AML-193 (cell line): ENCODE measurements around the gene SH3PXD2A.

Source experiments
- DNase-seq, 2 experiments: peaks; one replicate each; lab custom pipeline; 2025; lab: John Stamatoyannopoulos, UW

Gene SH3PXD2A

DNA sequence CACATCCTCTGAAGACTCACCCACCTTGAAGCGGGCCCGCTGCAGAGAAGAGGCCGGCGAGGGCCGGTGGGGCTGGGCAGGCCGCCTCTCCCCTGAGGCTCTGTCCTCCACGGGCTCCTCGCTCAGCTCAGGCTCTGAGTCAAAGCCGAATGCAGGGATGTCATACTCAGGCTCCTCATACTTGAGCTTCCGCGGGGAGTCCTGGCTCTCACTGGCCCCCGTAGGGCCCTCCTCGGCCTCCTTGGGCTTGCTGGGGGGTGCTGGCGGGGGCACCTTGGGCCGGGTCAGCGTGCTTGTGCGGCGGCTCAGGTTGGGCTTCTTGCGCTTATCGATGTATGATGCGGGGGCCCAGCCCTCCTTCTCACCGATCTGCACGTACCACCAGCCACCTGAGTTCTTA, 252.0 kb downstream of the SH3PXD2A start:
- no peak for DNase-seq

DNA sequence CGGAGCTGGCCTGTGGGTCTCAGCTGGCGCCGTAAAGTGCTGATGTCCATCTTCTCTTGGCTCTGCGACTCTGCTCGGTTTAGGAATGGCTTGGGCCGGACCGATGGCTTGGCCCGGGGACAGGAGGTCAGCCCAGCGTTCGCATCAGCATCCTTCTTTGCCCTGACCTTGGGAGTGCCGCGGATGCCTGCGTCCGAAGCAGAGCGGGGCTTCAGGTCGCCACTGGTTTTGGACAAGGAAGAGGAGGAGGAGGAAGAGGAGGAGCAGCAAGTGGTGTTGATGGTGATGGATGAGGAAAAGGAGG, 252.6 kb downstream of the SH3PXD2A start:
- DNase-seq: no peak

DNA sequence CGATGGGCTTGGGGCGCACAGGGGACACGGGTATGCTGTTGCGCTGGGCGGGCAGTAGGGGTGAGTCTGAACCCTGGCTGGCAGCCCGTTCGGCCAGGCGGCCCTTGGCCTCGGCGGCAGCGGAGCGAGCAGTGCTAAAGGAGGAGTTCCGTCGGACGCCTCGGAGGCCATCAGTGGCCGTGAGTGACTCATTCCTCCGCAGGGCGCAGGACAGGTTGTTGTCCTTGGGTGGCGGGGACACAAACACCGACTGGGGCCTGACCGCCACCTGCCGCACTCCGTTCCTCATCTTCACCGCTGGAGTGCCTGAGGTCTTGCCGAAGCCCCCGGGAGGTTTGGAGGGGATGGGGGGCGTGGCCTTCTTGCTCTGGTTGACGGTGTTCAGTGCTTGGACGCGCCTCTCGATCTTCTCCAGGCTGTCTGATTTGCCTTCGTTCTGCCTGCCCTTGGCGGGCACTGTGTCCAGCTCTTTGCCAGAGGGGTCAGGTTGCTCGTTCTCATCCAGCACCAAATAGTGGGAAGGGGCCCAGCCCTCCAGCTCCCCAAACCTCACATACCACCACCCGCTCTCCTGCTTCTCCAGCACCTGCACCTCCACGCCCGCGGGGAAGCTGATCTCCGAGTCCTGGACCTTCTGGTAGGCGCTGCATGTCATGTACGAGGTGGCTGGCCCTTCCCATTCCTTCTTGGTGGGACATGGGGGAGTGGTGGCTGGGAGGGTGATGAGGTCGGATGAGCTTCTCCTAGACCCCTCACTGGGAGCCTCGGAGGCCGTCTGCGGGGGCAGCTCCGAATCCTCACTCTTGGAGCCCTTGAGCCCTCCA, 253.1 kb downstream of the SH3PXD2A start:
- DNase-seq: no peak

DNA sequence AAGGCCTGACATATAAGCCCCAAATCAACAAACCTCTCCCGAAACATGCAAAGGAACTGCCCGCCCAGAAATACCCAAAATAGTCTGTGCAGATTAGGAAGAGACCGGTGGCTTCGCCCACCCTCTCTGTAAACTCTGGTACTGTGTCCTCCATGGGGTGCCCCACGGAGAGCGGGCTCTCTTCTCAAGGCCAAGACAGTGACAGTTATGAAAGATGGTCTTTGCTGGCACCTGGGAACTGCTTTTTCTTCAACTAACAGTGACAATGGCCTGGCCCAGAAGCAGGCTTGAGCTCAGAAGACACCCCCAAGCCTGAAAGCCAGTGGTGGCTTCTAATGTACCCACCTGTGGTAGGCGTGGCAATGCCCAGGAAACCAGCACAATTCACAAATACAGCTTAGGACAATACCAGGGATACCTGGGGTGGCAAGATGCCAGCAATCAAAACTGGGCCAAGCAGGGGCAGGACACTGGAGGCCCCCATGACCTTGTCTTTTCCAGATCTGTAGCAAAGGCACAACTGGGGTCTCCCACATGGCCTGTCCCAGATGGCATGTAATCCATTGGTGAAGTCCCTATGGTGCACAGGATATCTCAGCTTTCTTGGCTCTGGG, 254.3 kb downstream of the SH3PXD2A start:
- no peak for DNase-seq

DNA sequence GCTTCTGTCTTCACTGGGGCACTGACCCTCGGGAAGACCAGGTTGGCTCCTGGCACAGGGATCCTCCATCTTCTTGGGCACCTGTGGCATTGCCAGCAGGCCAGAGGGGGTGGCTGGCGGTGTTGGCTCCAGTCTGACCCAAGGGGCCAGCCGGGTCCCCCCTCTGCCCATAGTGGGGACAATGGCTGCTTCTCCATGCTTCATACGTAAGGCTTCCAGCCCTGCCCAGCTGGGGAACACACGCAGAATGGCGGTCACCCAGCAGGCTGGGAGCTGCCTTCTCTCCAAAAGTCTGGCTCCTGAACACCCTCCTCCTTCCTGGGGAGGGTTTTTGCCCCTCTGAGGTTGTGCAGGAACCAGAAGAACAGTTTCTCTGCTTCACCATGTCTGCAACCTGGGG, 255.1 kb downstream of the SH3PXD2A start:
- DNase-seq: no peak

DNA sequence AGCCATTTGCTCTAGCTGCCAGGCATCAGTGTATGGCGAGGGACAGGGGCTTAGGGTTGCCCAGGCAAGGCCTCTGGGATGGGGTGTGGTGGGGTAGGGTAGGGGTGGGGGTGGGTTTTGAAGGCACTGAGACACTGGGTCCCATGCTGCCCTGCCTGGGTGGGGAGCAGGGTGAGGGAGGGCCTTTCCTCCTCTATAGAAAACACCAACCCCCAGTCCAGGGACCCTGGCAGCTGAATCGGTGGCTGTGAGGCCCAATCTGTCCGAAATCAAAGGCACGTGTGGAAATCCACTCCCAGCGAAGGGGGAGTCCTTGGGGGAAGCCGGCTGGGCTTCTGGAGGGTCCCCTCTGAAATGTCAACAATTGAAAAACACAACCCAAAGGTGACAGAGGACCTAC, 255.5 kb downstream of the SH3PXD2A start:
- no peak for DNase-seq

DNA sequence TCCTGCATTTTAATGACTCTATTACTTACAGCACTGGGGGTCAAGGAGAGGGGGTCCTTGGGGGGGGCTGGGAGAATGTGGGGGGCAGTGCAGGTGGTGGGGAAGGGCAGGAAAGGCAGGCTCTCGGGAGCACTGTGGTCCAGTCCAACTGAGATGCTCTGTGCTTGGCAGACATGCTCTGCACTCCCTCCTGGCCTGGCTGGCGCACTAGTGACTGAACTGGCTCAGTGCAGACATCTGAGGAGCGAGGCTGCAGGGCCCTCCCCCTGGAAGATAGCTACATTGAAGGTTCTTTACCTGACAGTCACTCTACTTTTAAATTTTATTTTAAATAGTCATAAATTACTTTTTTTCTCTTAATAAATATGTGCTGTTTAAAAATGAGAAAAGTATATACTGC, 256.2 kb downstream of the SH3PXD2A start:
- no peak for DNase-seq

DNA sequence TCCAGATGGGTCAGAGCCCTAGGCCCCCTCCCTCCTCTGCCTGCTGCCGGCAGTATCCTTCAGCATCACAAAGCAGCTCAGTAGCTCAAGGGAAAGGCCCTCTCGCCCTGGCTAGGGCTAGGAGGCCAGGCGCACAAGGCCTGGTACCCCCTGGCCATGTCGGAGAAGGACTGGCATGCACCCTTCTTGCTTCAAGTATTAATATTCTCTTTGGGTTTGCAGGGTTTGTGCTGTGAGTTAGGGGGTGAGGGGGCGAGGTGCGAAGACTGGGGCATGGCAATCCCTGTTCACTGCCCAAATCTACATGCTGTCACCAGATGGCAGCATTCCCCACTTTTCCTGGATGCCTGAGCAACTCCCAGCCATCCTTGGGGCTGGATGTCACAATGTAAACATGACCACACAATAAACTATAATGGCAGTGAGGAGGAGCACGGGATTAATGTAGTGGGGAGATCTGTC, 256.7 kb downstream of the SH3PXD2A start:
- peak; percentile 15 to 27 for DNase-seq

DNA sequence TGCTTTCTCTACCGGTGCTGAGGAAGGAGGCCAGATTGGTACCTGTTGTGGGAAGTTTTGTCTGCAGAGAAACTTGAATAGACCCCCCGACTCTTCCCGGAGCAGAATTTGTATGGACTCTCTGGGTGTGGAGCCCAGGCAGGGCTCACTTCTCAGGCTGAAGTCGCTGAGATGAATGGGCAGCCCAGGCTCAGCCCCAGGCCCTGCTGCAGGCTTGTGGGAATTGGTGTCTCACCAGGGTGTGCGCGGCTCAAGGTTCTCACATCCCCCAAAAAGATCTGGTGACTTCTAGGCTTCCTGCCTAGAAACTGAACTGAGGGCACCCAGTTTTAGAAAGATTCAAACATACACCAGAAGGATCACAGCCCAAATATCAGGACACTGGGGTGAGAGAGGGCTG, 258.4 kb downstream of the SH3PXD2A start:
- DNase-seq: no peak

DNA sequence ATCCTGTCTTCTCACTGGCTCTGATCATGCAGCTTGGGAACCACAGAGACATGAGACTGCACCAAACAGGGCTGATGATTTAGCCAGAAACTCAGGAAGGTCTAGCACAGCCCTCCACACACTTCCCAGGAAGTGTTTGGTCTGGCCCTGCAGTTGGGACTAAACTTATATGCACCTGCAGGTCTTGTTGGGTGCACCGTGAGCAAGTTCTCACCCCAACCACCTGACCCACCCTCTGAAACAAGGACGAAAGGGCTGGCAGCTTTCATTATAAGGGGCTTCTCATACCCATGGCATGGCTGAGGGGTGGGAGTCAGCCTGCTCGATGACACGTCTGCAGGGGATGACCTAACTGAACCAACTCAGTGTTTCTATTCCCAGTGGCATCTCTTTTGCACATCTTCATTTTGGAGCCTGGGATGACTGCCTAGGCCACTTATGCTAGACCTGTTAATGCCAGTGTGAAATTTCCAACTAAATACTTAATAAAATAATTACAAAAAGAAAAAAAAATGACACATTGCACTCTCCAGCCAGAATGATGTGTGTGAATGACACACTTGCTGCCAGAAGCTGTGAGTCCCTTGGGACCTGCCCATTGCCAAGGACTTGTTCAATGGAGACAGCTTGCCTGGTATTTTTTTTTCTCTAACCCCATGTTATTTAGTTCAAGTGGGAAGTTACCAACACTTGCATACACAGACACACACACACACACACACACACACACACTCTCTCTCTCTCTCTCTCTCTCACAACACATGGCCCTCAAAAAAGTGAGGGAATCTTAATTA, 259.2 kb downstream of the SH3PXD2A start:
- DNase-seq: no peak

DNA sequence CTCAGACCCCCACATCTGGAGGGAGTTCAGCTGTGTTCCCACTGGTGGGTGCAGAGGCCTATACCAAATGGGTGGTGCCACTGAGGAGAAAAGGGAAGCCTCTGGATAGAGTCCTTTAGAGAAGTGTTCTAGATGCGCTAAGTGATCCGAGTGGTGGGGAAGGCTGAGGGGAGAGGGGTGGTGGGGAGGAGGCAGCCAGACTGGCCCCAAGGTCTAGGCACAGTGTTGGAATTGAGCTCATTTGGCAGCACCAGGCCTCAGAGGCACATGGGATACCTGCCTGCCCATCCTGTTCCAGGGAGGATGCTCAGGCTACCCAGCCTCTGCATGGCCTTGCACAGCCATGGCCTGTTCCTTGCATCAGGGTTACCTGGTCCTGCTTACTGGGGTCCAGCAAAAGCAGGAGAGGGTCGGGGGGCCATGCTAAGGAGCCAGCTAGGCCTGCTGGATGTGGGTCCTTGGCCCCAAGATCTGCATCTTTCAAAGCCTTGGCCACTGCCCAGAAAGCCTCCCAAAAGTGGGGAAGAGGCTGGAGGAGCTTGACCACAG, 262.3 kb downstream of the SH3PXD2A start:
- no peak for DNase-seq

DNA sequence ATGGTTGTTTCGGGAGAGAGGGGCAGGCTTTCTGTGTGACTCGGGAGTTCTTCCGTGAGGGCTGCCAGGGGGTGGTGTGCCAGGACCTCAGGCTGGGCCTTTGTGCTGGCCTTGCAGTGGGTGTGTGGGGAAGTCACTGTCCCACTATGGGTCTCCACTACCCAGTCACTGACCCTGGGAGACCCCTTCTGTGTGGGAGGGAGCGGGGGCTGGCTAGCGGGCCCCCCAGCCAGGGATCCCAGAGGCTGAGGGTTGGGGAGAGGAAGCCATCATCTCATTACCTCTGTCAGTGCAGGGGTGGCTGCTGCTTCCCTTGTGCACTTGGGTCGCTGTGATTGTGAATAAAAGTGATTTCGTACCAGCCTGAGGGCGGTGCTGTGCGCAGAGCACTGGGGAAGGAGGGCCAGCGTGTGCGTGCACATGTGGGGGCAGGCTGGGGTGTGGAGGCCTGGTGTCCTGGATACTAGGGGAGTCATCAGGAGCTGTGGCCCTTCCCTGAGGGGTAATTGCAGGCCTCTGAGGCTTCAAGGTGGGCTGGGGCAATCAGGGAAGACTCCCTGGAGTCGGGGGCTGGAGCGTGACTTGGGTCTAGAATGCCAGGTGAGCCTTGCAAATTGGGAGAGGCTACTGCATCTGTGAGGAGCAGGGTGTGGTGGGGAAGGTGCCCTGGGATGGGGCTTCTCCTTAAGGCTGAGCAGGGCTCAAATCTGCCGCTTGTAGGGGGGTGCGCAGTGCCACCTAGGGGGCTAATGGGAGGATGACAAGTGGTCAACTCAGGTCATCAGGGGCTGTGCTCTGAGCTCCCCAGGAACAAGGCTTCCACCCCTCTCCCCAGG, 263.0 kb downstream of the SH3PXD2A start:
- DNase-seq: peak; percentile 4 to 6

DNA sequence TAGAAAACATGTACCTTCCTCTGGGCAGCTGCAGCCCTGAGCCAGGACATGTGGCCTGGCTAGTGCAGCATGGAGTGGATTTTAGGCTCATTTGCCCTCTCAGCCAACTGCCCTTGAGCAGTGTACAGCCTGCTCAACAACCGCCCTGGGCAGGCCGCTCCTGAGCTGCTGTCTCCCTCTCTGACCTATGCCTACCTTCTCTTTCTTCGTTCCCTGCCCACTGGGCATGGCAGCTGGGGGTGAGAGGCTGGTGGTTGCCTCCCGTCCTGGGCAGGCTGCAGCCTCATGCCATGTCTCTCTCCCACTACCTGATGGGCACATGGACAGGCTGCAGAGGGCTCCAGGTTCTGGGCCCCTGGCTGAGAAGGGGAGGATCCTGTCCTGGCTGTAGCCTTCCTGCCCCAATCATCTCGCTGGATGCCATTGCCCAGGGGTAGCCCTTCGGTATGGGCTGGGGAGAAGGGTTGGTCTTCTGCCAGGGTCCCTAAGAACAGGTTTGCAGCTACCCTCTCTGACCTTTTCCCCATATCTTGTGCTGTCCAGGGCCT, 264.6 kb downstream of the SH3PXD2A start:
- no peak for DNase-seq

DNA sequence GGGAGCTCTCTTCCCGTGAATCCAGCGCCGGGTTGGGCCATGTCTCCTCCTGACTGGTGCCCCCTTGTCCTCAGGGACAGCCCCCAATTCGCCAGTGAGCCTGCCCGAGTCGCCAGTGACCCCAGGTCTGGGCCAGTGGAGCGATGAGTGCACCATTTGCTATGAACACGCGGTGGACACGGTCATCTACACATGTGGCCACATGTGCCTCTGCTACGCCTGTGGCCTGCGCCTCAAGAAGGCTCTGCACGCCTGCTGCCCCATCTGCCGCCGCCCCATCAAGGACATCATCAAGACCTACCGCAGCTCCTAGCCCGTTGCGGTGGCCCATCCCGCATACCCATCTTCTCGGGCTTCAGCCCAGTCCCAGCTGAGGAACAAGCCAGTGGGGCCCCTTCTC, 265.3 kb downstream of the SH3PXD2A start:
- DNase-seq: no peak

DNA sequence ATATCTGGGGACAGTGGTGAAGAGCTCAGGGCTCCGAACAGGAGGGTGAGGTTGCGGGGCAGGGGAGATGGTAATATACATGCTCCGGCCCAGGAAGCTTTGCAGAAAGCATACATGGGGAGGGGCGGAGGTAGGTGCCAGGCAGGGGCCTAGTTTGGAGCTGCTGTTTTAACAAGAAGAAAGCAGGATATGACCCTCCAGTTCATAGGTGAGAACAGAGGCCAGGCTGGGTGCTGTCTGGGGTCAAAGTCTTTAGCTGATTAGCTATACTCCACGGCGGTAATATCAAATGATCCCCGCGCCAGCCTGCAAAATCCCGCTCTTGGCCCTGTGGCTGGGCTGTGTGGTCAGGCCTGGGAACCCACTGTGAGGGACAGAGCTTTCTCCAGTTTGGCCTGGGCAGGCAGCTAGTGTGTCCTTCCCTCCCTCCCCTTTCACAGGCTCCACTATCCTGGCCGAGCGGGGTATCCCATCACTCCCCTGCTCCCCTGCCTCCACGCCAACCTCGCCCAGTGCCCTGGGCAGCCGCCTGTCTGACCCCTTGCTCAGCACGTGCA, 266.2 kb downstream of the SH3PXD2A start:
- DNase-seq: no peak

DNA sequence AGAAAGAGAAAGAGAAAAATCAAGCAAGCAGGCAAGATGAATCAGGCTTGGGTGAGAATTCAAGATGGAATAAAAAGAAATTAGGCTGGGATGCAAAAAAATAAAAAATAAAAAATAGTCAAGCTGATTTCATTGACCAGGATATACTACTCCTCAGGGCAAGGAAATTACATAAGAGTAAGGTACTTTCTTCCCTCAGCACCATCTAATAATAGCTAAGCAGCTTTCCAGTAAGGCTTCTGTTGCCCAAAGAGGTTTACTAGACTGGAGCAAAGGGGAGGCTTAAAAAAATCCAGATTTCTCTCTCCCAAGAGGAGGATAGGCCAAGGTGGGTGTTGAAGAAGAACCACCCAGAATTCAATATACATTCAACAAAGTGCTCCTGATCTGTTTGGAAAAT, 268.3 kb downstream of the SH3PXD2A start:
- DNase-seq: no peak

DNA sequence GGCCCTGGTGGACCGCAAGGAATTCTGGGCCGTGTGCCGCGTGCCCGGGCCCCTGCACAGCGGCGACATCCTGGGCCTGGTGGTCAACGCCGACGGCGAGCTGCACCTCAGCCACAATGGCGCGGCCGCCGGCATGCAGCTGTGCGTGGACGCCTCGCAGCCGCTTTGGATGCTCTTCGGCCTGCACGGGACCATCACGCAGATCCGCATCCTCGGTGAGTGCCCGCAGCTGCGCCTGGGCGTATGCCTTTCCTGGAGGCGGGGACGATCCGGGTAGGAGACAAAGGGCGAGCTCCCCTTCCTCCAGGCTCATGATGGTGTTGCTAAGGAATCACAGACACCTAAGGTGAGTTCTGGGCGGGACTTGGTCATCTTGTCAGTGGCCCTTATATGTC, 270.4 kb downstream of the SH3PXD2A start:
- no peak for DNase-seq

DNA sequence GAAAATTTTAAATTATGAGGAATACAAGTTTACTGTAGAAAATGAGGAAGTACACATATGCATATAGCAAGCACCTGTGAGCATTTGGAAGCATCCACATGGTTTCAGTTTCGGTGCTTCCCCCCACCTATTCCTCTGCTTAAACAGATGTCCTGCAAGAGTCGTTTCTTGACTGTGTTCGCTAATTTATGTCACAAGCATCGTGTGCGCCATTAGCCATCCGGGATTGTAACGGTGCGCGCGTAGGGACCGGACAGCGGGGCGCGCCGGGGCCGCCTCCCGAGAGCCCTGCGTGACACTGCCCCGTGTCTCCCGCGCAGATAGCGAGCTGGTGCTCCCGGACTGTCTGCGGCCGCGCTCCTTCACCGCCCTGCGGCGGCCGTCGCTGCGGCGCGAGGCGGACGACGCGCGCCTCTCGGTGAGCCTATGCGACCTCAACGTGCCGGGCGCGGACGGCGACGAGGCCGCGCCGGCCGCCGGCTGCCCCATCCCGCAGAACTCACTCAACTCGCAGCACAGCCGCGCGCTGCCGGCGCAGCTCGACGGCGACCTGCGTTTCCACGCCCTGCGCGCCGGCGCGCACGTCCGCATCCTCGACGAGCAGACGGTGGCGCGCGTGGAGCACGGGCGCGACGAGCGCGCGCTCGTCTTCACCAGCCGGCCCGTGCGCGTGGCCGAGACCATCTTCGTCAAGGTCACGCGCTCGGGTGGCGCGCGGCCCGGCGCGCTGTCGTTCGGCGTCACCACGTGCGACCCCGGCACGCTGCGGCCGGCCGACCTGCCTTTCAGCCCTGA, 271.0 kb downstream of the SH3PXD2A start:
- DNase-seq: peak in 1 of 2 experiments; percentile 8

DNA sequence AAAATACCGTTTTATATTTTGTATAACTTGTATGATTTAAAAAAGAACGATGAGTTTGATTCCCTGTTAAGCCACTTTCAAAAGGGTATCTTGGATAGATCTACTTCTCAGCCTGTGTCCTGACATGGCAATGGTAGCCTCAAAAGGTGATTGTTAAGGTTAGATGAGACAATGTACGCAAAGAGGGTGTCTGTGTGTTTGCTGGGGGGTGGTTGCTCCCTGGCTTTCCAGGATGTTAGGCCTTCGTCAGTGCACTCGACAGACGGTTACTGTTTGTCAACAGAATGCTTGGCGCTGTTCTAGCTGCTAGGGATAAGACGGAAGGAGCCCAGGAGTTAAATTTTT, 271.5 kb downstream of the SH3PXD2A start:
- DNase-seq: peak in 1 of 2 experiments; percentile 14

DNA sequence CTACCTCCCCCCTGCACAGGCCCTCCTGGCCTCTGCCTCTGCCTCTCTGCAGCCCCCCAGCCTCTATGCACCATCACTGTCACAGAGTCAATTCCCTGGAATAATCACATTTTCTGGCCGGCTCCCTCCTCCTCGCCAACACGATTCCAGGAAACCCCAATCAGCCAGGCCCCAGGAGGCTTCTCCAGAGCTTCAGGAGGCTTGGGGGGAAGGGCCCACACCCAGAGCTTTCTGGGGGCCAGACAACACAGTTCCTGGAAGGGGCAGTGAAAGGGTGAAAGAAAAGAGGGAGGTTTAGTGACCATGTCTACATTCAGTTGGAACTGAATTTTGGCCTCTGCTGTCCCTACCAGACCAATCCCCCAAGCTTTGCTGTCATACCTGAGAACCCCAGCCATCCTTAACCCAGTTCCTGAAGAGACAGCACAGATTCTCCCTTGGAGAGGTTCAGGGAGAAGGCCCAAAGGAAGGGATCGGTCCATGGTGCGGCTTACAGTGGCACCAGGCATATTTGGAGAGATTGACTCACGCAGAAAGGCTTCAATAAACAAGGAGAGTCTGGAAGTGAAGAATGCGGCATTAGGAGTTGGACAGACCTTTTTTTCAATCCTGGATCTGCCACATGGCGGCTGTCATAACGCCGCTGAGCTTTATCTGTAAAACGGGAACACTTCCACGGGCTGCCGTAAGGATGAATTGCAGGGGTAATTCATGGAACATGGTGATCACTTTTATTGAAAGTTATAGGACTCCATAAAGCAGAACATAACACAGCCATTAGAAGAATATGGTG, 272.8 kb downstream of the SH3PXD2A start:
- DNase-seq: no peak
